HepG2 (cell line): ENCODE data around the gene TAS1R1. TPM values are rescaled to one million over a fixed set of nuclear protein-coding genes. Genes with fewer than 3 reads are reported as not detected.
A peak's percentile ranks its signal among the peaks of the same experiment; 100 is the strongest.

Source experiments
- ATAC-seq: fragments of 200-7000 bp; cut with Tn5 transposase; 3 replicates; pipeline ENCODE4 v1.9.1; 2020; ENCODE audit warnings: mild to moderate bottlenecking, moderate library complexity
- Bru-seq: library from RNA; stranded (reverse); fragments of 400-500 nt; gene quantifications from one replicate; lab custom pipeline; 2021; lab: Mats Ljungman, UMichigan
- BruChase-seq, 2 experiments: library from RNA; stranded (reverse); fragments of 400-500 nt; gene quantifications; one replicate each; lab custom pipeline; 2021; lab: Mats Ljungman, UMichigan
- BruUV-seq: library from RNA; stranded (reverse); fragments of 400-500 nt; replicated peaks from 2 replicates; lab custom pipeline; 2021; lab: Mats Ljungman, UMichigan
- CTCF ChIA-PET: fragments of 300-600 bp; formaldehyde crosslinking; extraction: SDS; loops from one replicate; lab custom pipeline; 2021; ENCODE audit warnings: low total read pairs, inconsistent platforms, low intra/inter-chr PET ratio; lab: Yijun Ruan, JAX
- POLR2A ChIA-PET: fragments of 350-600 bp; sonication (Branson Sonifier 250); formaldehyde crosslinking; loops from one replicate; lab custom pipeline; 2020; ENCODE audit warnings: antibody characterized with exemption, inconsistent platforms; lab: Yijun Ruan, JAX
- DNase-seq: peaks from one replicate; pipeline ENCODE4 v3.0.0-alpha.2; 2015; ENCODE audit warnings: low spot score
- FAIRE-seq: peaks from 3 replicates; lab custom pipeline; 2011; peaks lifted over from hg19 to GRCh38; lab: Jason Lieb, UNC
- H2AFZ ChIP-seq: one replicate; pipeline ENCODE4 v1.6.1; 2011; ENCODE audit warnings: low read length, inconsistent platforms
- H3K27ac ChIP-seq: fragments of 300-600 bp; 3 replicates; pipeline ENCODE4 v1.8.0; 2011; ENCODE audit warnings: mixed run types, mild to moderate bottlenecking, mixed read lengths, low read length, inconsistent platforms; ENCODE audit not compliant: insufficient read depth; ENCODE audit errors: extremely low read length
- H3K27me3 ChIP-seq, 2 experiments: fragments of 200-600 bp in 1 of 2; 2 replicates in 1 of 2; 3 replicates in 1 of 2; pipeline versions ENCODE4 v1.6.0 to v1.8.0; 2011; ENCODE audit warnings: low read length in 2 of 2, mild to moderate bottlenecking in 2 of 2, moderate library complexity in 2 of 2, inconsistent platforms in 1 of 2; ENCODE audit not compliant: insufficient read depth in 2 of 2, control insufficient read depth in 1 of 2
- H3K36me3 ChIP-seq, 2 experiments: fragments of 200-600 bp in 1 of 2; replicated peaks in 1 of 2; 2 replicates in 1 of 2; 3 replicates in 1 of 2; pipeline versions ENCODE4 v1.5.1 to v1.8.0; 2011; ENCODE audit warnings: low read length in 2 of 2, inconsistent platforms in 1 of 2; ENCODE audit not compliant: insufficient read depth in 2 of 2, control insufficient read depth in 1 of 2
- H3K4me1 ChIP-seq: 2 replicates; pipeline ENCODE4 v1.5.1; 2012; ENCODE audit warnings: low read length, inconsistent platforms; ENCODE audit not compliant: insufficient read depth
- H3K4me2 ChIP-seq: 2 replicates; pipeline ENCODE4 v1.6.0; 2011; ENCODE audit warnings: low read depth, low read length, inconsistent platforms
- H3K4me3 ChIP-seq, 3 experiments: fragments of 200-600 bp in 1 of 3; sonication (generic), shearing (Covaris generic) in 1 of 3; replicated peaks in 1 of 3; 2 replicates each; pipeline ENCODE4 v1.5.1; 2011 to 2016; ENCODE audit warnings: low read length in 3 of 3, inconsistent platforms in 2 of 3, low read depth in 2 of 3, mild to moderate bottlenecking in 2 of 3, control low read depth in 1 of 3, mixed read lengths in 1 of 3; ENCODE audit not compliant: insufficient read depth in 1 of 3
- H3K79me2 ChIP-seq: one replicate; pipeline ENCODE4 v1.6.1; 2011; ENCODE audit warnings: low read length, inconsistent platforms; ENCODE audit not compliant: insufficient read depth
- H3K9ac ChIP-seq: 2 replicates; pipeline ENCODE4 v1.6.0; 2011; ENCODE audit warnings: mild to moderate bottlenecking, low read depth, low read length, inconsistent platforms; ENCODE audit not compliant: insufficient read depth
- H3K9me3 ChIP-seq: 2 replicates; pipeline ENCODE4 v1.5.1; 2012; ENCODE audit warnings: mild to moderate bottlenecking, low read length
- H4K20me1 ChIP-seq: 2 replicates; pipeline ENCODE4 v1.6.0; 2011; ENCODE audit warnings: inconsistent platforms, mild to moderate bottlenecking, low read length, moderate library complexity; ENCODE audit not compliant: insufficient read depth
- ARHGAP35 ChIP-seq: sonication (generic); formaldehyde crosslinking; IDR thresholded peaks from 2 replicates; pipeline ENCODE4 v1.9.0; 2022; ENCODE audit warnings: mild to moderate bottlenecking, inconsistent platforms, moderate library complexity, missing genetic modification reagents, borderline replicate concordance
- CBX5 ChIP-seq: sonication (generic); formaldehyde crosslinking; IDR thresholded peaks from 2 replicates; pipeline ENCODE4 v1.4.0; 2020; ENCODE audit warnings: missing genetic modification reagents, borderline replicate concordance
- IRF2 ChIP-seq: IDR thresholded peaks from 2 replicates; pipeline ENCODE4 v1.6.1; 2018; ENCODE audit warnings: missing genetic modification reagents, missing compliant biosample characterization
- MEIS2 ChIP-seq: sonication (generic); formaldehyde crosslinking; IDR thresholded peaks from 2 replicates; pipeline ENCODE4 v1.9.0; 2021; ENCODE audit warnings: mild to moderate bottlenecking, missing genetic modification reagents
- SMARCC2 ChIP-seq: fragments of 450-650 bp; IDR thresholded peaks from 2 replicates; pipeline ENCODE4 v1.6.1; 2017; ENCODE audit warnings: antibody characterized with exemption, mild to moderate bottlenecking
- ZC3H4 ChIP-seq: sonication (generic); formaldehyde crosslinking; IDR thresholded peaks from 2 replicates; pipeline ENCODE4 v1.4.0; 2020; ENCODE audit warnings: missing genetic modification reagents, borderline replicate concordance
- ZNF138 ChIP-seq: sonication (generic); formaldehyde crosslinking; IDR thresholded peaks from 2 replicates; pipeline ENCODE4 v1.5.0; 2020; ENCODE audit warnings: mild to moderate bottlenecking, low read depth, missing genetic modification reagents
- ZNF225 ChIP-seq: sonication (generic); formaldehyde crosslinking; IDR thresholded peaks from 2 replicates; pipeline ENCODE4 v1.4.0; 2020; ENCODE audit warnings: mild to moderate bottlenecking, missing genetic modification reagents
- ZNF44 ChIP-seq: sonication (generic); formaldehyde crosslinking; IDR thresholded peaks from 2 replicates; pipeline ENCODE4 v1.5.1; 2020; ENCODE audit warnings: mild to moderate bottlenecking, missing genetic modification reagents
- ZNF605 ChIP-seq: sonication (generic); formaldehyde crosslinking; IDR thresholded peaks from 2 replicates; pipeline ENCODE4 v1.8.0; 2022; ENCODE audit warnings: mild to moderate bottlenecking, missing genetic modification reagents
- ZNF614 ChIP-seq: IDR thresholded peaks from 2 replicates; pipeline ENCODE4 v1.6.1; 2018; ENCODE audit warnings: missing biosample characterization, missing genetic modification reagents, inconsistent platforms, borderline replicate concordance
- ZNF781 ChIP-seq: sonication (generic); formaldehyde crosslinking; IDR thresholded peaks from 2 replicates; pipeline ENCODE4 v1.5.1; 2020; ENCODE audit warnings: borderline replicate concordance, mild to moderate bottlenecking, missing genetic modification reagents; ENCODE audit errors: not compliant biosample characterization
- WGBS: methylation state at CpG from one replicate; pipeline ENCODE4 v1.1.6; 2017; ENCODE audit warnings: low lambda C conversion rate; 5-methylcytosine and 5-hydroxymethylcytosine counted together
- in situ Hi-C: cut with HindIII; loops from 2 replicates; pipeline ENCODE4 v1.10.0; 2017; ENCODE audit warnings: low pct_unique_long_range_greater_than_20kb; ENCODE audit not compliant: extremely low pct_ligation_motif_present
- intact Hi-C: fragments of 100-400 bp; cut with micrococcal nuclease; formaldehyde crosslinking; loops from one replicate; pipeline ENCODE4 v1.10.0; 2022; ENCODE audit not compliant: unreplicated experiment
- long read RNA-seq, 2 experiments: library from RNA in 1 of 2; library from polyadenylated mRNA in 1 of 2; stranded (forward) in 1 of 2; unstranded in 1 of 2; transcript quantifications; one replicate each; pipeline ENCODE4 v2.0.0, GENCODE V29; 2019 to 2022
- polyA minus RNA-seq, 3 experiments: library from RNA; depleted of rRNA, polyadenylated mRNA; stranded (reverse); fragments of >200 nt; gene quantifications; 2 replicates each; pipeline ENCODE4 v1.2.3, GENCODE V29; 2011; ENCODE audit warnings: low replicate concordance in 1 of 3
- polyA plus RNA-seq, 8 experiments: library from polyadenylated mRNA; depleted of rRNA in 3 of 8; stranded (reverse) in 7 of 8; unstranded in 1 of 8; fragments of >200 nt; fragmentation: Illumina TruSeq in 4 of 8; extraction: Trizol in 4 of 8; gene quantifications; 2 replicates each; pipeline versions ENCODE4 v1.2.1 to v1.2.3, GENCODE V29; 2011 to 2016; ENCODE audit warnings: low read depth in 4 of 8, missing spikeins in 1 of 8, mixed read lengths in 1 of 8; ENCODE audit not compliant: insufficient read depth in 1 of 8
- total RNA-seq, 5 experiments: library from RNA; depleted of rRNA; stranded (reverse); fragments of >200 nt; fragmentation: Illumina TruSeq; extraction: Trizol; gene quantifications; 2 replicates each; pipeline ENCODE4 v1.2.3, GENCODE V29; 2016; ENCODE audit warnings: low read depth in 1 of 5
- TF ChIP-seq, protein P1 (sequence below): sonication (generic); formaldehyde crosslinking; IDR thresholded peaks from 2 replicates; pipeline ENCODE4 v1.5.0; 2020; ENCODE audit warnings: missing genetic modification reagents
- TF ChIP-seq, protein P2 (sequence below): sonication (generic); formaldehyde crosslinking; IDR thresholded peaks from 2 replicates; pipeline ENCODE4 v1.4.0; 2020; ENCODE audit warnings: missing genetic modification reagents, mild to moderate bottlenecking, borderline replicate concordance

Gene TAS1R1
- total RNA-seq (2016; rRNA removed; fragmentation: Illumina TruSeq; extraction: Trizol): 0.98 and 1.4 TPM in 2 replicates
- total RNA-seq (2016; cell fraction: cytosol; rRNA removed; fragmentation: Illumina TruSeq; extraction: Trizol; ENCODE audit: low read depth): 0.26 and 0.30 TPM in 2 replicates
- total RNA-seq (2016; cell fraction: insoluble cytoplasmic fraction; rRNA removed; fragmentation: Illumina TruSeq; extraction: Trizol): 1.4 and 1.7 TPM in 2 replicates
- total RNA-seq (2016; cell fraction: membrane; rRNA removed; fragmentation: Illumina TruSeq; extraction: Trizol): 1.1 and 2.0 TPM in 2 replicates
- total RNA-seq (2016; cell fraction: nucleus; rRNA removed; fragmentation: Illumina TruSeq; extraction: Trizol): 1.1 TPM in 2 replicates
- polyA plus RNA-seq (2011; rRNA removed): 1.6 and 1.9 TPM in 2 replicates
- 1.8 and 2.4 TPM in 2 replicates for polyA plus RNA-seq (2011; cell fraction: cytosol; rRNA removed)
- polyA plus RNA-seq (2011; cell fraction: nucleus; rRNA removed): 0.93 and 1.9 TPM in 2 replicates
- 0.30 and 0.32 TPM in 2 replicates for polyA plus RNA-seq (2012)
- 0.71 and 0.72 TPM in 2 replicates for polyA plus RNA-seq (2016; cell fraction: cytosol; fragmentation: Illumina TruSeq; extraction: Trizol; ENCODE audit: low read depth)
- polyA plus RNA-seq (2016; cell fraction: insoluble cytoplasmic fraction; fragmentation: Illumina TruSeq; extraction: Trizol; ENCODE audit: low read depth): 0.81 and 1.2 TPM in 2 replicates
- polyA plus RNA-seq (2016; cell fraction: membrane; fragmentation: Illumina TruSeq; extraction: Trizol; ENCODE audit: low read depth): 1.2 TPM in 2 replicates
- 1.9 and 2.5 TPM in 2 replicates for polyA plus RNA-seq (2016; cell fraction: nucleus; fragmentation: Illumina TruSeq; extraction: Trizol; ENCODE audit: insufficient read depth, low read depth)
- 0.09 and 5.5 TPM in 2 replicates for polyA minus RNA-seq (2011; rRNA and poly(A)+ RNA removed; ENCODE audit: low replicate concordance)
- polyA minus RNA-seq (2011; cell fraction: cytosol; rRNA and poly(A)+ RNA removed): 0.79 and 1.3 TPM in 2 replicates
- polyA minus RNA-seq (2011; cell fraction: nucleus; rRNA and poly(A)+ RNA removed): 0.26 and 1.2 TPM in 2 replicates
- Bru-seq, nascent RNA: percentile 26 among the genes with signal in this experiment
- BruChase-seq, experiment 1, labeled RNA remaining after a 6-hour chase: percentile 28 among the genes with signal in this experiment
- percentile 25 among the genes with signal in this experiment for BruChase-seq, experiment 2, labeled RNA remaining after a 2-hour chase
- long read RNA-seq, experiment 1, partial matches to known transcripts: 1 of 4 reads
- long read RNA-seq, experiment 1, other reads (novel, unspliced or antisense): 1 of 4 reads
- long read RNA-seq, experiment 2, partial matches to known transcripts: 4 of 6 reads
- long read RNA-seq, experiment 2, other reads (novel, unspliced or antisense): 1 of 6 reads

DNA sequence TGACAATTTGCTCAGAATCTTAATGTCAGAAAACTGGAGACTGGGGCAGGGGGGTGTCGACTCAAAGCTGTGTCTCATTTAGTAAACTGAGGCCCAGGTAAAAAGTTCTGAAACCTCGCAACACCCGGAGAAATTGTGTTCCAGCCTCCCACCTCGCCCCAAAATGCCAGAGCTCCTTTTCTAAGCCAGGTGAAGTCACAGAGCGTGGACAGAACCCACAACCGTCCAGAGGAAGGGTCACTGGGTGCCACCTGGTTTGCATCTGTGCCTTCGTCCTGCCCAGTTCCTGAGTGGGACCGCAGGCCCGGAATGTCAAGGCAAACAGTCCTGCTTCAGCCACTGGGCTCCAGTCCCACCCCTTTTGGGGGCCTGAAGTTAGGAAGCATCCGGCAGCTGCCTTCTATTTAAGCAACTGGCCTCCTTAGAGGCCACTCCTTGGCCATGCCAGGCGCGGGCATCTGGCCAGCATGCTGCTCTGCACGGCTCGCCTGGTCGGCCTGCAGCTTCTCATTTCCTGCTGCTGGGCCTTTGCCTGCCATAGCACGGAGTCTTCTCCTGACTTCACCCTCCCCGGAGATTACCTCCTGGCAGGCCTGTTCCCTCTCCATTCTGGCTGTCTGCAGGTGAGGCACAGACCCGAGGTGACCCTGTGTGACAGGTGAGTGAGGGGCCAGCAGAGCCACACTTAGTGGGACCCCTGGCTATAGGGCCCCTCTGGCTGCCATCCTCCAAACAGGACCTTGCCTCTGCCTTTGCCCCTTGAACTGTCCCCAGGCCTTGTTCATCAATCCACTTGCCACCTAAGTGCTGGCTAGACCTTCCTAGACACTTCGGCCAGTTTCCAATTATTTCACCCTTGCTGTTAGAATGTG lies at the start of gene TAS1R1:
Gene TAS1R1, plus strand, starts transcription at position 401 of the 872 bp plus-strand sequence. Its CDS starts 67 bp downstream, at position 468.
- ATAC-seq: peak; percentile 63
- H3K9ac ChIP-seq: peak within 1 kb of the TSS; percentile 93
- peak within 1 kb of the TSS; percentile 71 for H2AFZ ChIP-seq
- H3K4me1 ChIP-seq: peaks cover 20% of the 10 kb centered on the region
- ChIA-PET CTCF (interaction anchor here (0.8 to 1.5 kb wide), 4 partner anchors 46 to 146 kb away, joined by 3 to 11 read pairs (median 4); partner anchors contain the start of gene DNAJC11), POLR2A (interaction anchor here (0.6 to 3.8 kb wide), 9 partner anchors 17 to 70 kb away, joined by 3 to 38 read pairs (median 4); partner anchors contain the start of genes KLHL21, PLEKHG5, THAP3 and ZBTB48)
- in situ Hi-C loops: no loop called here
- H4K20me1 ChIP-seq: peaks cover 5% of the 10 kb centered on the region; the same call in 1 of the 2 replicates
- DNase-seq: no peak
- 13% methylated on average over 10 of the region's 19 CpGs for WGBS
- BruUV-seq: no TSS peak
- FAIRE-seq: peak; percentile 36
- peaks cover 22% of the 10 kb centered on the region for H3K79me2 ChIP-seq
- H3K27ac ChIP-seq: peak within 1 kb of the TSS; percentile 64
- H3K4me3 ChIP-seq: peak within 1 kb of the TSS; percentile 93 to 98 (median 96)
- peaks cover 3% of the 10 kb centered on the region in 2 experiments; a peak in 3 of 5 replicates for H3K36me3 ChIP-seq
- H3K27me3 ChIP-seq: no peaks in the 10 kb centered on the region; a peak in 1 of 5 replicates
- no peaks in the 10 kb centered on the region for H3K9me3 ChIP-seq
- intact Hi-C loops: loop anchor here (1.0 to 5.0 kb wide), 2 partner anchors 24 to 92 kb away; partner anchors contain the start of gene ZBTB48
- peak within 1 kb of the TSS; percentile 100 for H3K4me2 ChIP-seq
- TF ChIP-seq ZNF605 (CRISPR knock-in tag) (peak; percentile 49; the same call in 1 of the 2 replicates), IRF2 (CRISPR knock-in tag) (no peak), ZNF781 (CRISPR knock-in tag) (peak; percentile 16), ZC3H4 (CRISPR knock-in tag) (no peak), ARHGAP35 (CRISPR knock-in tag) (no peak), CBX5 (CRISPR knock-in tag) (0 out of 2 replicates have a peak, but pooled peaks have one; percentile 19), ZNF138 (CRISPR knock-in tag) (no peak), ZNF614 (CRISPR knock-in tag) (peak; percentile 29; the same call in 1 of the 2 replicates), ZNF225 (0 out of 2 replicates have a peak, but pooled peaks have one; percentile 62), MEIS2 (CRISPR knock-in tag) (0 out of 2 replicates have a peak, but pooled peaks have one; percentile 26), ZNF44 (CRISPR knock-in tag) (no peak), SMARCC2 (no peak)
- TF ChIP-seq, protein P1, sequence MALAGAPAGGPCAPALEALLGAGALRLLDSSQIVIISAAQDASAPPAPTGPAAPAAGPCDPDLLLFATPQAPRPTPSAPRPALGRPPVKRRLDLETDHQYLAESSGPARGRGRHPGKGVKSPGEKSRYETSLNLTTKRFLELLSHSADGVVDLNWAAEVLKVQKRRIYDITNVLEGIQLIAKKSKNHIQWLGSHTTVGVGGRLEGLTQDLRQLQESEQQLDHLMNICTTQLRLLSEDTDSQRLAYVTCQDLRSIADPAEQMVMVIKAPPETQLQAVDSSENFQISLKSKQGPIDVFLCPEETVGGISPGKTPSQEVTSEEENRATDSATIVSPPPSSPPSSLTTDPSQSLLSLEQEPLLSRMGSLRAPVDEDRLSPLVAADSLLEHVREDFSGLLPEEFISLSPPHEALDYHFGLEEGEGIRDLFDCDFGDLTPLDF (CRISPR knock-in tag): 0 out of 2 replicates have a peak, but pooled peaks have one; percentile 22
- TF ChIP-seq, protein P2, sequence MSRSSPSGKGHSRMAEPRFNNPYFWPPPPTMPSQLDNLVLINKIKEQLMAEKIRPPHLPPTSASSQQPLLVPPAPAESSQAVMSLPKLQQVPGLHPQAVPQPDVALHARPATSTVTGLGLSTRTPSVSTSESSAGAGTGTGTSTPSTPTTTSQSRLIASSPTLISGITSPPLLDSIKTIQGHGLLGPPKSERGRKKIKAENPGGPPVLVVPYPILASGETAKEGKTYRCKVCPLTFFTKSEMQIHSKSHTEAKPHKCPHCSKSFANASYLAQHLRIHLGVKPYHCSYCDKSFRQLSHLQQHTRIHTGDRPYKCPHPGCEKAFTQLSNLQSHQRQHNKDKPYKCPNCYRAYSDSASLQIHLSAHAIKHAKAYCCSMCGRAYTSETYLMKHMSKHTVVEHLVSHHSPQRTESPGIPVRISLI (CRISPR knock-in tag): no peak
